D721Med (cell line): ENCODE measurements around the gene NOTCH4.
A peak's percentile ranks its signal among the peaks of the same experiment; 100 is the strongest.
"Not testable (repeated sequence)": the region's sequence is repeated elsewhere in the genome, so short reads cannot be mapped to it uniquely, and the experiment has no call there.

ENCODE experiments used
- DNase-seq: peaks from one replicate; pipeline ENCODE4 v3.0.0; 2011; ENCODE audit warnings: low spot score; ENCODE audit not compliant: insufficient read length
- FAIRE-seq: peaks from 2 replicates; lab custom pipeline; 2011; peaks lifted over from hg19 to GRCh38; lab: Jason Lieb, UNC
- CTCF ChIP-seq: IDR thresholded peaks from 2 replicates; pipeline ENCODE4 v1.5.1; 2012; ENCODE audit warnings: mild to moderate bottlenecking, control low read depth; ENCODE audit not compliant: insufficient read depth; ENCODE audit errors: missing control alignments

The NOTCH4 gene

GRCh38 chr6:32223258-32224235 is at the start of gene NOTCH4:
TSS of gene NOTCH4 (minus strand) at chr6:32224067. CDS start at chr6:32223928, 139 bp downstream.
- DNase-seq (no peak), FAIRE-seq (no peak)
- no peak for TF ChIP-seq CTCF

- DNase-seq, result no peak
- no peak for FAIRE-seq
- no peak for TF ChIP-seq CTCF
Measured at GRCh38 chr6:32271429-32271828, 47.6 kb upstream of the NOTCH4 start.

- FAIRE-seq, DNase-seq: not testable (repeated sequence)
Measured at GRCh38 chr6:32268459-32268858, 44.6 kb upstream of the NOTCH4 start.

- DNase-seq (no peak), FAIRE-seq (no peak)
- no peak for TF ChIP-seq CTCF
Measured at GRCh38 chr6:32267035-32267434, 43.2 kb upstream of the NOTCH4 start.

- FAIRE-seq, DNase-seq: not testable (repeated sequence)
Measured at GRCh38 chr6:32257262-32257661, 33.4 kb upstream of the NOTCH4 start.

- FAIRE-seq (no peak), DNase-seq (no peak)
- peak; percentile 37 for TF ChIP-seq CTCF
Measured at GRCh38 chr6:32255199-32256153, 31.6 kb upstream of the NOTCH4 start.

- TF ChIP-seq CTCF, result no peak
- DNase-seq (no peak), FAIRE-seq (no peak)
Measured at GRCh38 chr6:32254761-32255198, 30.9 kb upstream of the NOTCH4 start.
